IMR-90 (cell line): ENCODE data around the gene CIT. TPM values are rescaled to one million over a fixed set of nuclear protein-coding genes. Genes with fewer than 3 reads are reported as not detected.

Experiments
- ATAC-seq: fragments of 200-7000 bp; cut with Tn5 transposase; 2 replicates; pipeline ENCODE4 v1.9.1; 2020; ENCODE audit warnings: low read depth, mild to moderate bottlenecking, moderate library complexity
- BruUV-seq: library from RNA; stranded (reverse); fragments of 400-500 nt; replicated peaks from 2 replicates; lab custom pipeline; 2021; lab: Mats Ljungman, UMichigan
- CTCF ChIA-PET: fragments of 300-600 bp; formaldehyde crosslinking; extraction: SDS; loops from one replicate; lab custom pipeline; 2021; ENCODE audit warnings: antibody characterized with exemption; lab: Yijun Ruan, JAX
- POLR2A ChIA-PET: fragments of 300-600 bp; sonication (Branson Sonifier 250); formaldehyde crosslinking; loops from one replicate; lab custom pipeline; 2022; ENCODE audit warnings: antibody characterized with exemption; ENCODE audit not compliant: unreplicated experiment; lab: Charles Lee
- DNase-seq: peaks from one replicate; pipeline ENCODE4 v3.0.0; 2013
- H2AFZ ChIP-seq: replicated peaks from 2 replicates; pipeline ENCODE3; 2013; ENCODE audit warnings: low read length, mild to moderate bottlenecking; ENCODE audit not compliant: poor library complexity
- H2AK5ac ChIP-seq: 2 replicates; pipeline ENCODE4 v1.6.1; 2013; ENCODE audit warnings: low read depth, low read length, inconsistent platforms
- H2AK9ac ChIP-seq: replicated peaks from 2 replicates; pipeline ENCODE3; 2013; ENCODE audit warnings: mild to moderate bottlenecking, low read depth, low read length, moderate library complexity; ENCODE audit not compliant: poor library complexity
- H2BK120ac ChIP-seq: 2 replicates; pipeline ENCODE4 v1.6.1; 2013; ENCODE audit warnings: low read depth, low read length, inconsistent platforms
- H2BK15ac ChIP-seq: 3 replicates; pipeline ENCODE4 v1.6.1; 2013; ENCODE audit warnings: low read depth, low read length, inconsistent platforms
- H2BK20ac ChIP-seq: 2 replicates; pipeline ENCODE4 v1.6.1; 2013; ENCODE audit warnings: low read depth, mild to moderate bottlenecking, inconsistent platforms, low read length, moderate library complexity
- H2BK5ac ChIP-seq: 2 replicates; pipeline ENCODE4 v1.6.1; 2013; ENCODE audit warnings: mild to moderate bottlenecking, low read depth, low read length, inconsistent platforms; ENCODE audit not compliant: poor library complexity, severe bottlenecking
- H3K14ac ChIP-seq: replicated peaks from 2 replicates; pipeline ENCODE4 v1.6.1; 2013; ENCODE audit warnings: low read depth, low read length, inconsistent platforms
- H3K18ac ChIP-seq: 2 replicates; pipeline ENCODE4 v1.6.1; 2013; ENCODE audit warnings: low read depth, low read length, control low read depth
- H3K23ac ChIP-seq: 2 replicates; pipeline ENCODE4 v1.6.1; 2013; ENCODE audit warnings: low read depth, low read length, inconsistent platforms
- H3K27ac ChIP-seq: 2 replicates; pipeline ENCODE4 v1.5.1; 2013; ENCODE audit warnings: mild to moderate bottlenecking, control low read depth, low read length; ENCODE audit not compliant: insufficient read depth
- H3K27me3 ChIP-seq: 2 replicates; pipeline ENCODE4 v1.6.1; 2013; ENCODE audit warnings: low read length; ENCODE audit not compliant: control insufficient read depth, insufficient read depth
- H3K36me3 ChIP-seq: 2 replicates; pipeline ENCODE4 v1.6.1; 2013; ENCODE audit warnings: low read length, mixed read lengths; ENCODE audit not compliant: control insufficient read depth, insufficient read depth
- H3K4ac ChIP-seq: 2 replicates; pipeline ENCODE4 v1.6.1; 2013; ENCODE audit warnings: low read depth, low read length, inconsistent platforms
- H3K4me1 ChIP-seq: 2 replicates; pipeline ENCODE4 v1.6.1; 2013; ENCODE audit warnings: low read length, mixed read lengths; ENCODE audit not compliant: control insufficient read depth, insufficient read depth
- H3K4me2 ChIP-seq: 2 replicates; pipeline ENCODE4 v1.6.1; 2013; ENCODE audit warnings: low read depth, mild to moderate bottlenecking, control low read depth, low read length, moderate library complexity
- H3K4me3 ChIP-seq: 2 replicates; pipeline ENCODE4 v1.5.1; 2013; ENCODE audit warnings: low read depth, mild to moderate bottlenecking, control low read depth, low read length, moderate library complexity; ENCODE audit not compliant: insufficient read depth
- H3K56ac ChIP-seq: 2 replicates; pipeline ENCODE4 v1.6.1; 2013; ENCODE audit warnings: low read length, inconsistent platforms; ENCODE audit not compliant: insufficient read depth; ENCODE audit errors: extremely low read depth
- H3K79me1 ChIP-seq, 2 experiments: 2 replicates each; pipeline ENCODE4 v1.6.1; 2013; ENCODE audit warnings: low read length in 2 of 2, inconsistent platforms in 1 of 2, low read depth in 1 of 2
- H3K9ac ChIP-seq: 2 replicates; pipeline ENCODE4 v1.6.1; 2013; ENCODE audit warnings: low read depth, low read length, control low read depth
- H3K9me1 ChIP-seq: 2 replicates; pipeline ENCODE4 v1.6.1; 2013; ENCODE audit warnings: low read length, inconsistent platforms; ENCODE audit not compliant: insufficient read depth
- H3K9me3 ChIP-seq: 2 replicates; pipeline ENCODE4 v1.6.1; 2013; ENCODE audit warnings: low read length; ENCODE audit not compliant: control insufficient read depth, insufficient read depth
- H4K20me1 ChIP-seq: 2 replicates; pipeline ENCODE4 v1.6.1; 2013; ENCODE audit warnings: low read length, inconsistent platforms; ENCODE audit not compliant: insufficient read depth
- H4K5ac ChIP-seq: 2 replicates; pipeline ENCODE4 v1.6.1; 2013; ENCODE audit warnings: mild to moderate bottlenecking, low read depth, low read length, control low read depth
- H4K8ac ChIP-seq, 2 experiments: 2 replicates each; pipeline ENCODE4 v1.6.1; 2013; ENCODE audit warnings: low read depth in 2 of 2, low read length in 2 of 2, control low read depth in 1 of 2, inconsistent platforms in 1 of 2
- H4K91ac ChIP-seq: 2 replicates; pipeline ENCODE4 v1.6.1; 2013; ENCODE audit warnings: low read depth, low read length, inconsistent platforms; ENCODE audit not compliant: insufficient read depth
- BHLHE40 ChIP-seq: fragments of 150-350 bp; IDR thresholded peaks from 2 replicates; pipeline ENCODE4 v1.6.1; 2016; ENCODE audit warnings: mild to moderate bottlenecking, low read depth, low read length
- FOS ChIP-seq: fragments of 150-350 bp; IDR thresholded peaks from 2 replicates; pipeline ENCODE4 v1.6.1; 2016; ENCODE audit warnings: low read depth, low read length
- MAFK ChIP-seq: IDR thresholded peaks from 2 replicates; pipeline ENCODE4 v1.6.1; 2012; ENCODE audit warnings: low read depth, low read length, improper control_type of control experiment
- MAZ ChIP-seq: IDR thresholded peaks from 2 replicates; pipeline ENCODE4 v1.6.1; 2012; ENCODE audit warnings: low read depth, mild to moderate bottlenecking, low read length, improper control_type of control experiment, moderate library complexity, borderline replicate concordance
- RCOR1 ChIP-seq: IDR thresholded peaks from 2 replicates; pipeline ENCODE4 v1.6.1; 2012; ENCODE audit warnings: mild to moderate bottlenecking, low read length, improper control_type of control experiment; ENCODE audit not compliant: insufficient replicate concordance
- RFX5 ChIP-seq: IDR thresholded peaks from 2 replicates; pipeline ENCODE4 v1.8.0; 2012; ENCODE audit warnings: low read depth, mild to moderate bottlenecking, low read length, moderate library complexity
- SMC3 ChIP-seq: fragments of 150-350 bp; IDR thresholded peaks from 2 replicates; pipeline ENCODE4 v1.6.1; 2016; ENCODE audit warnings: low read depth, mild to moderate bottlenecking, antibody characterized with exemption, low read length, moderate library complexity
- WGBS, 2 experiments: methylation state at CpG; one replicate each; pipeline versions ENCODE4 v1.1.5 to v1.1.7; 2013; ENCODE audit warnings: missing lambda C conversion rate in 2 of 2; ENCODE audit not compliant: insufficient read length in 1 of 2; ENCODE audit errors: extremely low coverage in 2 of 2; 5-methylcytosine and 5-hydroxymethylcytosine counted together
- dilution Hi-C: fragments of 300-500 bp; cut with HindIII; formaldehyde crosslinking; loops from one replicate; pipeline ENCODE4 v1.14.3; 2018; ENCODE audit warnings: low sequenced_read_pairs; ENCODE audit not compliant: unreplicated experiment
- in situ Hi-C: fragments of 300-500 bp; cut with MboI; formaldehyde crosslinking; loops from 3 replicates; pipeline ENCODE4 v1.14.3; 2019; ENCODE audit warnings: low sequenced_read_pairs, inconsistent platforms, mixed read lengths
- intact Hi-C: fragments of 100-400 bp; cut with micrococcal nuclease; formaldehyde crosslinking; loops from 2 replicates; pipeline ENCODE4 v1.10.0; 2022
- polyA plus RNA-seq, 3 experiments: library from polyadenylated mRNA; depleted of rRNA; stranded (reverse); fragments of >200 nt; gene quantifications; 2 replicates each; pipeline ENCODE4 v1.2.3, GENCODE V29; 2012; ENCODE audit warnings: low replicate concordance in 1 of 3
- total RNA-seq: library from RNA; depleted of rRNA; stranded (reverse); fragments of >200 nt; gene quantifications from 2 replicates; pipeline ENCODE4 v1.2.3, GENCODE V29; 2012
- TF ChIP-seq, protein P1 (sequence below): fragments of 150-350 bp; IDR thresholded peaks from 2 replicates; pipeline ENCODE4 v1.6.1; 2016; ENCODE audit warnings: low read depth, mild to moderate bottlenecking, low read length, moderate library complexity, borderline replicate concordance
- TF ChIP-seq, protein P2 (sequence below): conservative IDR thresholded peaks from 2 replicates; pipeline ENCODE4 v1.5.1; 2012; ENCODE audit warnings: mild to moderate bottlenecking, low read depth, low read length, improper control_type of control experiment

The CIT gene
- total and polyA plus RNA-seq, 2 of the 4 experiments (the other 2 are of a cell fraction): 13.1 to 21.0 TPM

DNA sequence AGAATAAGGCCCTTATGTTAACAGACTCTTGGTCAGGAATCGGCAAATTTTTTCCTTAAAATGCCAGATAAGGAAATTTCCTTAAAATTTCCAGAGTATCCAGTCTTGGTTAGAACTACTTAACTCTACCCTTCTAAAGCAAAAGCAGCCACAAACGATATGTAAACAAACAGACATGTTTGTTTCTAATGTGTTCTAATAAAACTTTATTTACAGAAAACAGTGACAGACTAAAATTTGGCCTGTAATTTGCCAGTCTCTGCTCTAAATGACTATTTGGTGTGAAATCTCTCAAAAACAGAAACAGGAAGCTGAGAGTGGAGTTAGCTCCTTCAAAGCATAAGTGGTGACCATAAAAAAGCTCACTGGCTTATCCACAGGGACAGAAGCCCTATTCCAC lies 131.0 kb downstream of the CIT start:
- Histone ChIP-seq H3K9me1 (no peaks in the 10 kb centered on the region), H3K4me2 (no peak overlapping the region), H3K9me3 (peaks cover 4% of the 10 kb centered on the region; the same call in 1 of the 2 replicates), H4K5ac (no peak overlapping the region), H2BK120ac (no peak overlapping the region), H3K14ac (no peak overlapping the region), H3K79me1 (no peaks in the 10 kb centered on the region), H4K91ac (no peak overlapping the region), H4K8ac (no peak overlapping the region), H4K20me1 (no peaks in the 10 kb centered on the region), H3K4ac (no peak overlapping the region), H3K23ac (no peak overlapping the region), H2AFZ (no peak overlapping the region), H2BK15ac (no peak overlapping the region), H2BK5ac (no peak overlapping the region), H2BK20ac (no peak overlapping the region), H2AK5ac (no peak overlapping the region), H3K9ac (no peak overlapping the region), H3K27me3 (no peaks in the 10 kb centered on the region), H3K56ac (no peak overlapping the region), H2AK9ac (no peak overlapping the region), H3K4me1 (no peaks in the 10 kb centered on the region), H3K27ac (no peak overlapping the region), H3K36me3 (peaks cover 5% of the 10 kb centered on the region; the same call in 1 of the 2 replicates), H3K18ac (no peak overlapping the region), H3K4me3 (no peak overlapping the region)
- BruUV-seq: no TSS peak
- no CpG with 5 or more reads among the region's 2 CpGs for WGBS, 2 experiments
- intact Hi-C loops (no loop called here), in situ Hi-C loops (no loop called here), dilution Hi-C loops (no loop called here)
- ChIA-PET POLR2A (no interaction called here), CTCF (no interaction called here)
- ATAC-seq (no peak), DNase-seq (no peak)
- TF ChIP-seq SMC3 (no peak), RFX5 (no peak), MAFK (no peak), BHLHE40 (no peak), MAZ (no peak), FOS (no peak), RCOR1 (no peak)
- TF ChIP-seq, protein P1, sequence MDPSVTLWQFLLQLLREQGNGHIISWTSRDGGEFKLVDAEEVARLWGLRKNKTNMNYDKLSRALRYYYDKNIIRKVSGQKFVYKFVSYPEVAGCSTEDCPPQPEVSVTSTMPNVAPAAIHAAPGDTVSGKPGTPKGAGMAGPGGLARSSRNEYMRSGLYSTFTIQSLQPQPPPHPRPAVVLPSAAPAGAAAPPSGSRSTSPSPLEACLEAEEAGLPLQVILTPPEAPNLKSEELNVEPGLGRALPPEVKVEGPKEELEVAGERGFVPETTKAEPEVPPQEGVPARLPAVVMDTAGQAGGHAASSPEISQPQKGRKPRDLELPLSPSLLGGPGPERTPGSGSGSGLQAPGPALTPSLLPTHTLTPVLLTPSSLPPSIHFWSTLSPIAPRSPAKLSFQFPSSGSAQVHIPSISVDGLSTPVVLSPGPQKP: no peak
- TF ChIP-seq, protein P2, sequence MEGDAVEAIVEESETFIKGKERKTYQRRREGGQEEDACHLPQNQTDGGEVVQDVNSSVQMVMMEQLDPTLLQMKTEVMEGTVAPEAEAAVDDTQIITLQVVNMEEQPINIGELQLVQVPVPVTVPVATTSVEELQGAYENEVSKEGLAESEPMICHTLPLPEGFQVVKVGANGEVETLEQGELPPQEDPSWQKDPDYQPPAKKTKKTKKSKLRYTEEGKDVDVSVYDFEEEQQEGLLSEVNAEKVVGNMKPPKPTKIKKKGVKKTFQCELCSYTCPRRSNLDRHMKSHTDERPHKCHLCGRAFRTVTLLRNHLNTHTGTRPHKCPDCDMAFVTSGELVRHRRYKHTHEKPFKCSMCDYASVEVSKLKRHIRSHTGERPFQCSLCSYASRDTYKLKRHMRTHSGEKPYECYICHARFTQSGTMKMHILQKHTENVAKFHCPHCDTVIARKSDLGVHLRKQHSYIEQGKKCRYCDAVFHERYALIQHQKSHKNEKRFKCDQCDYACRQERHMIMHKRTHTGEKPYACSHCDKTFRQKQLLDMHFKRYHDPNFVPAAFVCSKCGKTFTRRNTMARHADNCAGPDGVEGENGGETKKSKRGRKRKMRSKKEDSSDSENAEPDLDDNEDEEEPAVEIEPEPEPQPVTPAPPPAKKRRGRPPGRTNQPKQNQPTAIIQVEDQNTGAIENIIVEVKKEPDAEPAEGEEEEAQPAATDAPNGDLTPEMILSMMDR: no peak
